ENCODE results near the gene PKNOX2.

PKNOX2 gene

GRCh38 chr11:125365196-125365931 lies 200.8 kb downstream of the PKNOX2 start:
- Histone ChIP-seq H3K27me3 (replicated peaks; ENCODE audit: insufficient read depth, low read length) (no peaks in the 10 kb centered on the region), H3K27ac (ENCODE audit: low read length) (no peak overlapping the region), H3K4me1 (ENCODE audit: low read length) (peaks cover 6% of the 10 kb centered on the region), H2AFZ (ENCODE audit: low read length) (no peak overlapping the region), H3K36me3 (replicated peaks; ENCODE audit: insufficient read depth, low read length) (no peaks in the 10 kb centered on the region), H3K4me2 (ENCODE audit: low read depth, low read length) (no peak overlapping the region), H4K20me1 (ENCODE audit: insufficient read depth, low read length) (no peaks in the 10 kb centered on the region), H3K4me3 (ENCODE audit: low read length) (no peak overlapping the region), H3F3A (ENCODE audit: insufficient read depth, low read length) (no peaks in the 10 kb centered on the region), H3K9me3 (replicated peaks; ENCODE audit: insufficient read depth, low read length) (no peaks in the 10 kb centered on the region), H3K79me2 (ENCODE audit: low read length) (no peaks in the 10 kb centered on the region), H3K9me2 (replicated peaks; ENCODE audit: insufficient read depth, low read length) (no peaks in the 10 kb centered on the region), H3K9ac (ENCODE audit: low read length) (no peak overlapping the region)
- DNase-seq, result no peak
- TF ChIP-seq EZH2phosphoT487 (IDR thresholded peaks at IDR 0.05; ENCODE audit: low read length) (no peak), EZH2 (optimal IDR thresholded peaks at IDR 0.05; ENCODE audit: low read depth, low read length) (no peak), CTCF (IDR thresholded peaks at IDR 0.05; ENCODE audit: low read length) (no peak)

GRCh38 chr11:125367710-125368109 lies 203.2 kb downstream of the PKNOX2 start:
- Histone ChIP-seq H3K9ac (ENCODE audit: low read length) (no peak overlapping the region), H2AFZ (ENCODE audit: low read length) (no peak overlapping the region), H3K79me2 (ENCODE audit: low read length) (no peaks in the 10 kb centered on the region), H3K9me3 (replicated peaks; ENCODE audit: insufficient read depth, low read length) (no peaks in the 10 kb centered on the region), H3F3A (ENCODE audit: insufficient read depth, low read length) (no peaks in the 10 kb centered on the region), H3K27ac (ENCODE audit: low read length) (no peak overlapping the region), H3K36me3 (replicated peaks; ENCODE audit: insufficient read depth, low read length) (no peaks in the 10 kb centered on the region), H3K4me3 (ENCODE audit: low read length) (no peak overlapping the region), H3K9me2 (replicated peaks; ENCODE audit: insufficient read depth, low read length) (no peaks in the 10 kb centered on the region), H4K20me1 (ENCODE audit: insufficient read depth, low read length) (no peaks in the 10 kb centered on the region), H3K4me1 (ENCODE audit: low read length) (peaks cover 6% of the 10 kb centered on the region), H3K4me2 (ENCODE audit: low read depth, low read length) (no peak overlapping the region), H3K27me3 (replicated peaks; ENCODE audit: insufficient read depth, low read length) (0 out of 2 replicates have a peak, but pooled peaks cover 3% of the 10 kb centered on the region)
- TF ChIP-seq CTCF (IDR thresholded peaks at IDR 0.05; ENCODE audit: low read length), result no peak
- TF ChIP-seq EZH2phosphoT487 (IDR thresholded peaks at IDR 0.05; ENCODE audit: low read length), result no peak
- TF ChIP-seq EZH2 (optimal IDR thresholded peaks at IDR 0.05; ENCODE audit: low read depth, low read length), result no peak
- no peak for DNase-seq

GRCh38 chr11:125368757-125369156 lies 204.2 kb downstream of the PKNOX2 start:
- no peak overlapping the region for H2AFZ ChIP-seq (ENCODE audit: low read length)
- no peaks in the 10 kb centered on the region for H3K9me3 ChIP-seq (replicated peaks; ENCODE audit: insufficient read depth, low read length)
- H3K4me2 ChIP-seq (ENCODE audit: low read depth, low read length), result no peak overlapping the region
- no peak for DNase-seq
- no peaks in the 10 kb centered on the region for H3K36me3 ChIP-seq (replicated peaks; ENCODE audit: insufficient read depth, low read length)
- no peaks in the 10 kb centered on the region for H4K20me1 ChIP-seq (ENCODE audit: insufficient read depth, low read length)
- H3F3A ChIP-seq (ENCODE audit: insufficient read depth, low read length), result no peaks in the 10 kb centered on the region
- no peak overlapping the region for H3K27ac ChIP-seq (ENCODE audit: low read length)
- no peak overlapping the region for H3K9ac ChIP-seq (ENCODE audit: low read length)
- peaks cover 6% of the 10 kb centered on the region for H3K4me1 ChIP-seq (ENCODE audit: low read length)
- H3K27me3 ChIP-seq (replicated peaks; ENCODE audit: insufficient read depth, low read length), result 0 out of 2 replicates have a peak, but pooled peaks cover 3% of the 10 kb centered on the region
- no peaks in the 10 kb centered on the region for H3K9me2 ChIP-seq (replicated peaks; ENCODE audit: insufficient read depth, low read length)
- no peaks in the 10 kb centered on the region for H3K79me2 ChIP-seq (ENCODE audit: low read length)
- H3K4me3 ChIP-seq (ENCODE audit: low read length), result no peak overlapping the region
- TF ChIP-seq CTCF (IDR thresholded peaks at IDR 0.05; ENCODE audit: low read length) (no peak), EZH2phosphoT487 (IDR thresholded peaks at IDR 0.05; ENCODE audit: low read length) (no peak), EZH2 (optimal IDR thresholded peaks at IDR 0.05; ENCODE audit: low read depth, low read length) (no peak)
